H1 (cell line): ENCODE data around the gene KAT8. TPM values are rescaled to one million over a fixed set of nuclear protein-coding genes. Genes with fewer than 3 reads are reported as not detected.

Experiments used
- CTCF ChIA-PET: fragments of 300-600 bp; sonication (Branson Sonifier 250); formaldehyde crosslinking; loops from one replicate; lab custom pipeline; 2021; ENCODE audit not compliant: partially characterized antibody; lab: Charles Lee
- POLR2A ChIA-PET: fragments of 300-600 bp; sonication (Branson Sonifier 250); formaldehyde crosslinking; loops from one replicate; lab custom pipeline; 2021; ENCODE audit warnings: inconsistent platforms; ENCODE audit not compliant: partially characterized antibody; lab: Charles Lee
- DNase-seq, 2 experiments: peaks; one replicate each; pipeline versions ENCODE4 v3.0.0 to v3.0.0-alpha.2; 2010 to 2022; ENCODE audit warnings: low spot score in 2 of 2, low read depth in 1 of 2, mixed read lengths in 1 of 2
- FAIRE-seq: peaks from 2 replicates; lab custom pipeline; 2011; peaks lifted over from hg19 to GRCh38; lab: Jason Lieb, UNC
- H2AFZ ChIP-seq: 2 replicates; pipeline ENCODE4 v1.8.1; 2012; ENCODE audit warnings: low read length, inconsistent platforms
- H2AK5ac ChIP-seq: 2 replicates; pipeline ENCODE4 v1.6.1; 2013; ENCODE audit warnings: low read depth, low read length
- H2BK120ac ChIP-seq: replicated peaks from 2 replicates; pipeline ENCODE3; 2013; ENCODE audit warnings: low read depth, low read length, inconsistent platforms
- H2BK12ac ChIP-seq: 2 replicates; pipeline ENCODE4 v1.6.1; 2013; ENCODE audit warnings: low read depth, low read length
- H2BK15ac ChIP-seq: 2 replicates; pipeline ENCODE4 v1.6.1; 2013; ENCODE audit warnings: low read length
- H2BK20ac ChIP-seq: 2 replicates; pipeline ENCODE4 v1.6.1; 2013; ENCODE audit warnings: low read length
- H2BK5ac ChIP-seq: 2 replicates; pipeline ENCODE4 v1.6.1; 2013; ENCODE audit warnings: low read depth, low read length
- H3K14ac ChIP-seq: 2 replicates; pipeline ENCODE4 v1.6.1; 2013; ENCODE audit warnings: inconsistent platforms; ENCODE audit not compliant: insufficient read length
- H3K18ac ChIP-seq: 2 replicates; pipeline ENCODE4 v1.6.1; 2013; ENCODE audit warnings: low read length; ENCODE audit errors: extremely low read depth
- H3K23ac ChIP-seq: 2 replicates; pipeline ENCODE4 v1.6.1; 2013; ENCODE audit warnings: inconsistent platforms; ENCODE audit not compliant: insufficient read length
- H3K23me2 ChIP-seq: 2 replicates; pipeline ENCODE4 v1.6.1; 2013; ENCODE audit warnings: low read depth, low read length
- H3K27ac ChIP-seq: 2 replicates; pipeline ENCODE4 v1.6.1; 2011; ENCODE audit warnings: low read depth, low read length, inconsistent platforms
- H3K27me3 ChIP-seq, 4 experiments: replicated peaks in 1 of 4; 1 replicate in 1 of 4; 2 replicates in 3 of 4; pipeline versions ENCODE4 v1.6.1 to v1.8.1; 2011 to 2013; ENCODE audit warnings: low read length in 3 of 4, mild to moderate bottlenecking in 3 of 4, inconsistent platforms in 2 of 4, mixed read lengths in 2 of 4, moderate library complexity in 1 of 4; ENCODE audit not compliant: control insufficient read depth in 3 of 4, insufficient read depth in 3 of 4; ENCODE audit errors: extremely low read depth in 1 of 4
- H3K36me3 ChIP-seq, 4 experiments: 2 replicates each; pipeline versions ENCODE4 v1.6.1 to v1.8.1; 2011 to 2013; ENCODE audit warnings: mild to moderate bottlenecking in 4 of 4, low read length in 3 of 4, moderate library complexity in 2 of 4, control low read depth in 1 of 4, inconsistent platforms in 1 of 4; ENCODE audit not compliant: insufficient read depth in 4 of 4, control insufficient read depth in 2 of 4
- H3K4ac ChIP-seq: replicated peaks from 2 replicates; pipeline ENCODE3; 2013; ENCODE audit warnings: low read length, low read depth, mixed read lengths, inconsistent platforms; ENCODE audit not compliant: insufficient read length
- H3K4me1 ChIP-seq, 4 experiments: replicated peaks in 1 of 4; 1 replicate in 1 of 4; 2 replicates in 3 of 4; pipeline versions ENCODE4 v1.6.1 to v1.8.1; 2011 to 2013; ENCODE audit warnings: low read length in 3 of 4, inconsistent platforms in 2 of 4, mixed read lengths in 1 of 4; ENCODE audit not compliant: insufficient read depth in 4 of 4, control insufficient read depth in 3 of 4
- H3K4me2 ChIP-seq, 2 experiments: 2 replicates each; pipeline versions ENCODE4 v1.6.1 to v1.8.1; 2011 to 2013; ENCODE audit warnings: low read depth in 2 of 2, low read length in 2 of 2, control low read depth in 1 of 2, inconsistent platforms in 1 of 2, mild to moderate bottlenecking in 1 of 2; ENCODE audit not compliant: insufficient read depth in 1 of 2
- H3K4me3 ChIP-seq, 4 experiments: fragments of 200-600, 300-600 bp in 1 of 4; sonication (generic), shearing (Covaris generic), sonication (Bioruptor Twin) in 1 of 4; 2 replicates each; pipeline versions ENCODE4 v1.5.1 to v1.8.1; 2011 to 2016; ENCODE audit warnings: low read length in 4 of 4, low read depth in 3 of 4, control low read depth in 2 of 4, inconsistent platforms in 2 of 4, mild to moderate bottlenecking in 2 of 4, mixed read lengths in 1 of 4, moderate library complexity in 1 of 4; ENCODE audit not compliant: insufficient read depth in 2 of 4; ENCODE audit errors: extremely low read depth in 1 of 4
- H3K56ac ChIP-seq: replicated peaks from 2 replicates; pipeline ENCODE3; 2013; ENCODE audit warnings: low read depth, mild to moderate bottlenecking, mixed read lengths, low read length, inconsistent platforms; ENCODE audit not compliant: insufficient read length
- H3K79me1 ChIP-seq: 2 replicates; pipeline ENCODE4 v1.6.1; 2013; ENCODE audit warnings: low read depth, low read length, control low read depth
- H3K79me2 ChIP-seq, 2 experiments: 2 replicates each; pipeline versions ENCODE4 v1.6.1 to v1.8.1; 2012 to 2013; ENCODE audit warnings: low read length in 2 of 2, mild to moderate bottlenecking in 2 of 2, inconsistent platforms in 1 of 2; ENCODE audit not compliant: insufficient read depth in 2 of 2, control insufficient read depth in 1 of 2
- H3K9ac ChIP-seq, 4 experiments: replicated peaks in 1 of 4; 1 replicate in 1 of 4; 2 replicates in 3 of 4; pipeline versions ENCODE4 v1.6.1 to v1.8.1; 2011 to 2013; ENCODE audit warnings: low read depth in 3 of 4, low read length in 3 of 4, control low read depth in 2 of 4, mild to moderate bottlenecking in 2 of 4, moderate library complexity in 2 of 4, inconsistent platforms in 1 of 4; ENCODE audit errors: extremely low read depth in 1 of 4
- H3K9me3 ChIP-seq, 2 experiments: 2 replicates each; pipeline versions ENCODE4 v1.6.1 to v1.8.1; 2012 to 2013; ENCODE audit warnings: mild to moderate bottlenecking in 2 of 2, moderate library complexity in 2 of 2, control low read depth in 1 of 2, inconsistent platforms in 1 of 2, low read depth in 1 of 2, low read length in 1 of 2, mixed read lengths in 1 of 2; ENCODE audit not compliant: insufficient read depth in 2 of 2
- H4K20me1 ChIP-seq, 2 experiments: replicated peaks in 1 of 2; 2 replicates each; pipeline versions ENCODE3 to v1.8.1; 2011 to 2013; ENCODE audit warnings: inconsistent platforms in 2 of 2, low read length in 2 of 2, mild to moderate bottlenecking in 1 of 2; ENCODE audit not compliant: insufficient read depth in 2 of 2, control insufficient read depth in 1 of 2
- H4K5ac ChIP-seq: 2 replicates; pipeline ENCODE4 v1.6.1; 2013; ENCODE audit warnings: low read length, low read depth, mixed read lengths, inconsistent platforms; ENCODE audit not compliant: insufficient read length
- H4K8ac ChIP-seq: 2 replicates; pipeline ENCODE4 v1.8.0; 2013; ENCODE audit warnings: mild to moderate bottlenecking, moderate library complexity, low read length, inconsistent platforms; ENCODE audit not compliant: insufficient read depth; ENCODE audit errors: extremely low read depth
- H4K91ac ChIP-seq: replicated peaks from 2 replicates; pipeline ENCODE3; 2013; ENCODE audit warnings: low read length, mixed read lengths, inconsistent platforms; ENCODE audit not compliant: insufficient read length
- CBX5 ChIP-seq: fragments of 300-800, 300-1000 bp; sonication (generic); IDR thresholded peaks from 2 replicates; pipeline ENCODE4 v1.7.1; 2016; ENCODE audit warnings: antibody characterized with exemption, low read length, low read depth
- NANOG ChIP-seq: IDR thresholded peaks from 2 replicates; pipeline ENCODE4 v1.6.1; 2011; ENCODE audit warnings: low read length, low read depth, mild to moderate bottlenecking, inconsistent platforms; ENCODE audit not compliant: insufficient read depth, poor library complexity, severe bottlenecking
- SP4 ChIP-seq: IDR thresholded peaks from 2 replicates; pipeline ENCODE4 v1.6.1; 2012; ENCODE audit warnings: low read length, inconsistent platforms
- TAF1 ChIP-seq: IDR thresholded peaks from 2 replicates; pipeline ENCODE4 v1.6.1; 2011; ENCODE audit warnings: mild to moderate bottlenecking, low read depth, low read length
- TBP ChIP-seq: IDR thresholded peaks from 2 replicates; pipeline ENCODE4 v1.6.1; 2011; ENCODE audit warnings: low read depth, low read length, improper control_type of control experiment
- WGBS, 2 experiments: shearing (Covaris generic) in 1 of 2; methylation state at CpG; one replicate each; pipeline versions ENCODE4 v1.1.6 to v1.1.7; 2013 to 2015; ENCODE audit warnings: low lambda C conversion rate in 2 of 2, mixed read lengths in 2 of 2, inconsistent platforms in 1 of 2, low coverage in 1 of 2, missing lambda C conversion rate in 1 of 2; ENCODE audit not compliant: insufficient replicate concordance in 2 of 2, insufficient coverage in 1 of 2, insufficient read length in 1 of 2; ENCODE audit errors: extremely low coverage in 1 of 2, missing lambda C conversion rate in 1 of 2; 5-methylcytosine and 5-hydroxymethylcytosine counted together
- polyA plus RNA-seq, 7 experiments: library from polyadenylated mRNA; depleted of rRNA in 3 of 7; stranded (reverse) in 5 of 7; unstranded in 2 of 7; fragments of >200 nt in 5 of 7; fragments of 200-250 nt in 2 of 7; gene quantifications; 1 replicate in 5 of 7; 2 replicates in 1 of 7; 4 replicates in 1 of 7; pipeline versions ENCODE4 v1.2.1 to v1.2.3, GENCODE V29; 2011 to 2013; ENCODE audit warnings: missing spikeins in 2 of 7, mixed read lengths in 2 of 7
- total RNA-seq: library from RNA; stranded (reverse); fragmentation: NEBNext Ultra II Directional; extraction: Animal tissue kit (Norgen Biotek cat#: 25700); gene quantifications from 2 replicates; pipeline ENCODE4 v1.2.1, GENCODE V29; 2021

Gene KAT8
- total and polyA plus RNA-seq, 2 of the 8 experiments (the other 6 are each of a cell fraction or from before 2014, with no cell fraction given), result 52.6 to 61.6 TPM

DNA sequence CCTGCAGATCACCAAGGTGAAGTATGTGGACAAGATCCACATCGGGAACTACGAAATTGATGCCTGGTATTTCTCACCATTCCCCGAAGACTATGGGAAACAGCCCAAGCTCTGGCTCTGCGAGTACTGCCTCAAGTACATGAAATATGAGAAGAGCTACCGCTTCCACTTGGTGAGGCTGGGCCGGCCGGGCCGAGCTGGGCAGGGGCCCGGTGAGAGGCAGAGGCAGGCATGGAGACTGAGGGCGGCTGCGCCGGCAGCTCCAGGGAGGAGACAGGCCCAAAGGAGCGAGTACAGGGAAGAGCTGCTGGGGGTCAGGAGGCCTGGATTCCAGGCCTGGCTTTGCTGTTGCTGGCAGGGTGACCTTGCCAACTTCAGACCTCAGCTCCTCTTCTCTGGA, 9.7 kb downstream of the KAT8 start:
- no peak overlapping the region for H4K91ac ChIP-seq
- H3K23me2 ChIP-seq, result no peaks in the 10 kb centered on the region
- no peak overlapping the region for H2BK12ac ChIP-seq
- no peak overlapping the region for H3K27ac ChIP-seq
- H2BK120ac ChIP-seq, result no peak overlapping the region
- no peak overlapping the region for H3K4me2 ChIP-seq
- H3K23ac ChIP-seq, result no peak overlapping the region
- H3K79me2 ChIP-seq, result no peaks in the 10 kb centered on the region
- no peak overlapping the region for H3K56ac ChIP-seq
- WGBS, 2 experiments, result 88% methylated on average over 13 of the region's 13 CpGs; no CpG with 5 or more reads in 1 of the 2 experiments
- H3K4ac ChIP-seq, result no peak overlapping the region
- H2AFZ ChIP-seq, result no peak overlapping the region
- H2AK5ac ChIP-seq, result no peak overlapping the region
- H3K4me1 ChIP-seq, result peaks cover 0 to 20% (median 15%) of the 10 kb centered on the region in 4 experiments; a peak in 6 of 7 replicates
- no peak for FAIRE-seq
- POLR2A ChIA-PET, result interaction anchor here (0.7 to 34.9 kb wide), 6 partner anchors 6 to 57 kb away, joined by 3 to 713 read pairs (median 4); partner anchors contain the start of genes BCKDK, FUS, KAT8 and PRSS36
- H3K14ac ChIP-seq, result no peak overlapping the region
- H4K20me1 ChIP-seq, result no peaks in the 10 kb centered on the region
- no peak overlapping the region for H2BK20ac ChIP-seq
- H2BK5ac ChIP-seq, result no peak overlapping the region
- H4K5ac ChIP-seq, result no peak overlapping the region
- H3K9me3 ChIP-seq, result no peaks in the 10 kb centered on the region
- no peak overlapping the region for H3K9ac ChIP-seq
- no peak overlapping the region for H3K4me3 ChIP-seq
- no peaks in the 10 kb centered on the region; the same call in 1 of the 2 replicates for H3K79me1 ChIP-seq
- no peak for DNase-seq
- H4K8ac ChIP-seq, result peak overlapping the region; percentile 42; the same call in 1 of the 2 replicates
- no peak overlapping the region for H3K18ac ChIP-seq
- TF ChIP-seq NANOG (no peak), SP4 (no peak), TBP (no peak), CBX5 (no peak), TAF1 (no peak)
- no peaks in the 10 kb centered on the region for H3K27me3 ChIP-seq
- peaks cover 11 to 20% (median 18%) of the 10 kb centered on the region in 4 experiments for H3K36me3 ChIP-seq
- CTCF ChIA-PET, result interaction anchor here (0.9 to 2.1 kb wide), 7 partner anchors 8 to 141 kb away, joined by 3 to 6 read pairs (median 3); partner anchors contain the start of gene PRSS8
- no peak overlapping the region for H2BK15ac ChIP-seq
